ENCODE results near the gene EXOSC9.

The EXOSC9 gene

DNA sequence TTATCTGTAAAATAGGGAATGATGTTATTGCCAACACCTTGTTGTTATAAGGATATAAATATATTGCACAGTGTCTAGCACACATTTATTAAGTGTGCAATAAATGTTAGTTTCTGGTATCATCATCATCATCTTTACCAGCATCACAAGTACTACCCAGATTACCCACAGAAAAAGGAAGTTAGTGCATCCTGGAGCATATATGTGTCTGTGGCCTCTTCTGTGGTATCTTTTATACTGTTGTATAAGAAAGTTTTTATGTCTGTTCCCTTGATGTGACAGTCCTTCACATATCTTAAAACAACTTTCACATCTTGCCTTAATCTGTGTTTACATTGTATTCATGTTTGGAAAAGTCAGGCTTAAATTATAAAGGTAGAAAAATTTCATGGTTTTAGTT lies 10.0 kb downstream of the EXOSC9 start:
- Histone ChIP-seq H3K36me3 (ENCODE audit: insufficient read depth, low read depth, low read length) (peaks cover 99% of the 10 kb centered on the region), H3K4me1 (ENCODE audit: insufficient read depth, low read length) (no peaks in the 10 kb centered on the region), H3K9me3 (ENCODE audit: insufficient read depth, low read depth, low read length) (no peaks in the 10 kb centered on the region), H3K9ac (ENCODE audit: low read depth, low read length) (no peak overlapping the region), H3K4me3 (ENCODE audit: low read length) (no peak overlapping the region), H3K27ac (ENCODE audit: low read length) (no peak overlapping the region), H3K27me3 (ENCODE audit: insufficient read depth, low read length) (no peaks in the 10 kb centered on the region)

DNA sequence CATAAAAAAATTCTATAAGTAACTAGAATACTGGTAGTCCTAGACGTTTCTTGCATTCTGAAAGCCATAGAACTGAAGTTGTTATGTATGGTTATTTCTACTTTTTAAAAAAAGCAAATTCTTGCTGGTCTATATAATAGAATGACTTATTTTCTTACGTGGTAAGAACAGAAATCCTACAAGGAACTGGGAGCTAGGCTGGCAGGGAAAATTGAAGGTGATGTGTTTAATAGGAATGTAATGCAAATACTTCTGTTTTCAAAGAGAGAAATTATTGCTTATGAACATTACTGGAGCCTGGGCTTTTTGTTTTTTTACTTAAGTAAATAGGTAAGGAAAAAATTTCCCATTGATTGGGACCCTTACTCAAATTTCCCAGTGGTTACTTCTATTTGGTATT lies 13.6 kb downstream of the EXOSC9 start:
- Histone ChIP-seq H3K36me3 (ENCODE audit: insufficient read depth, low read depth, low read length) (peaks cover 99% of the 10 kb centered on the region), H3K4me3 (ENCODE audit: low read length) (no peak overlapping the region)

DNA sequence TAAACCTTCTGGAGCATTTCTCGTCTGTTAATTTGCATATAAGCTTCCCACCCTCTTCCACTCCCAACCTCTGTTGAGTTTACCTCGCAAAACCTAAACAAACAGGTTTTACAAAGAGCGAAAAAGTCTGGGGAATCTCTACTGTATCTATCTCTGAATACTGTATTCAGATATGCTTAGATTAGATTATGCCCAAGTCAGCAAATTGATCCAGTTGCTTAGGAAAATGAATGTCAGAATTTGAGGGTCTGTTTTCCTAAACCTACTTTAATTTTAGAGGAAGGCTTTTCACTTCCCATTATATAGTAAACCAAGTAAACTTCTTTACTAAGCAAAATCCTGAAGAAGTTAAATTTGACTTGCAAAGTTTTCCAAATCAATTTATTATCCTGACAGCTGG lies 15.9 kb downstream of the EXOSC9 start:
- H3K9me3 ChIP-seq (ENCODE audit: insufficient read depth, low read depth, low read length): no peaks in the 10 kb centered on the region
- H3K27ac ChIP-seq (ENCODE audit: low read length): no peak overlapping the region
- H3K27me3 ChIP-seq (ENCODE audit: insufficient read depth, low read length): no peaks in the 10 kb centered on the region
- no peak overlapping the region for H3K9ac ChIP-seq (ENCODE audit: low read depth, low read length)
- peaks cover 100% of the 10 kb centered on the region for H3K36me3 ChIP-seq (ENCODE audit: insufficient read depth, low read depth, low read length)
- peaks cover 2% of the 10 kb centered on the region; the same call in 1 of the 2 replicates for H3K4me1 ChIP-seq (ENCODE audit: insufficient read depth, low read length)
- H3K4me3 ChIP-seq (ENCODE audit: low read length): no peak overlapping the region

More for the DNA sequence above, 13.6 kb downstream of the EXOSC9 start:
- no peak overlapping the region for H3K9ac ChIP-seq (ENCODE audit: low read depth, low read length)
- H3K4me1 ChIP-seq (ENCODE audit: insufficient read depth, low read length): no peaks in the 10 kb centered on the region
- no peak overlapping the region for H3K27ac ChIP-seq (ENCODE audit: low read length)
- H3K9me3 ChIP-seq (ENCODE audit: insufficient read depth, low read depth, low read length): no peaks in the 10 kb centered on the region
- H3K27me3 ChIP-seq (ENCODE audit: insufficient read depth, low read length): no peaks in the 10 kb centered on the region

DNA sequence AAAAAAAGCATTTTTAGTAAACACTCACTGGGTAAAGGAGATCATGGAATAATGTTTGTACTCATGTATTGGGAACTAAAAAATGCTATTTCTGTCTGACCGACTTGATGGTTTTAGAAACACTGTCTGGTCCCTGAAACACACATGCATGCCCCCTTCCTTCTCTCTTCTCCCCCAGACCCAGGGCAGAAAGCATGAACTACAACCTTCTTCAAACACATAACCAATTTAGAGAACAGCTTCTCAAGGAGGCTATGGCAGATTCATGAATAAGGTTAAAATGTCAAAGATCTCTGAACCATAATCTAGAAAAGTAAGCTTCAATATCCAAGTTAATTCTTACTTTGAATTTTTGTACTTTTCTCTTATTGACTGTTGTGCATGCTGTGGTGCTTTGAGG lies 16.6 kb downstream of the EXOSC9 start:
- H3K27me3 ChIP-seq (ENCODE audit: insufficient read depth, low read length): no peaks in the 10 kb centered on the region
- no peak overlapping the region for H3K27ac ChIP-seq (ENCODE audit: low read length)
- H3K4me3 ChIP-seq (ENCODE audit: low read length): no peak overlapping the region
- no peak overlapping the region for H3K9ac ChIP-seq (ENCODE audit: low read depth, low read length)
- no peaks in the 10 kb centered on the region for H3K9me3 ChIP-seq (ENCODE audit: insufficient read depth, low read depth, low read length)
- peaks cover 98% of the 10 kb centered on the region for H3K36me3 ChIP-seq (ENCODE audit: insufficient read depth, low read depth, low read length)
- H3K4me1 ChIP-seq (ENCODE audit: insufficient read depth, low read length): peaks cover 7% of the 10 kb centered on the region; the same call in 1 of the 2 replicates

DNA sequence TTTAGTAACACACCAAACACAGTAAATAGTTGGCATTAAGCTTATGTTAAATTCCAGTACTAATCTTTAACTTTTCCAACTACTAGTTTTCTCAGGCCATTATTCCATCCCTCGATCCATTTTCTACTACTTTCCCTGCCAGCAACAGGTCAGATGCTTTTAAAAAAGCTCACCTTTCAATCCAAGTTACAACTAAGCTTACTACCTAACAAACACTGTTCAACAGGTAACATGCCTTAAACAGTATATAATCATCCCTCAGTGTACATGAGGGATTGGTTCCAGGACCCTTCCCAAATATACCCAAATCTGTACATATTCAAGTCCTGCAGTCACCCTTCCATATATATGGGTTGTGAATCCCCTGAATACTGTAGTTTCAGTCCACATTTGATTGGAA lies 17.1 kb downstream of the EXOSC9 start:
- Histone ChIP-seq H3K9ac (ENCODE audit: low read depth, low read length) (no peak overlapping the region), H3K27ac (ENCODE audit: low read length) (no peak overlapping the region), H3K27me3 (ENCODE audit: insufficient read depth, low read length) (no peaks in the 10 kb centered on the region), H3K9me3 (ENCODE audit: insufficient read depth, low read depth, low read length) (no peaks in the 10 kb centered on the region), H3K4me1 (ENCODE audit: insufficient read depth, low read length) (peaks cover 7% of the 10 kb centered on the region; the same call in 1 of the 2 replicates), H3K4me3 (ENCODE audit: low read length) (no peak overlapping the region), H3K36me3 (ENCODE audit: insufficient read depth, low read depth, low read length) (peaks cover 93% of the 10 kb centered on the region)

DNA sequence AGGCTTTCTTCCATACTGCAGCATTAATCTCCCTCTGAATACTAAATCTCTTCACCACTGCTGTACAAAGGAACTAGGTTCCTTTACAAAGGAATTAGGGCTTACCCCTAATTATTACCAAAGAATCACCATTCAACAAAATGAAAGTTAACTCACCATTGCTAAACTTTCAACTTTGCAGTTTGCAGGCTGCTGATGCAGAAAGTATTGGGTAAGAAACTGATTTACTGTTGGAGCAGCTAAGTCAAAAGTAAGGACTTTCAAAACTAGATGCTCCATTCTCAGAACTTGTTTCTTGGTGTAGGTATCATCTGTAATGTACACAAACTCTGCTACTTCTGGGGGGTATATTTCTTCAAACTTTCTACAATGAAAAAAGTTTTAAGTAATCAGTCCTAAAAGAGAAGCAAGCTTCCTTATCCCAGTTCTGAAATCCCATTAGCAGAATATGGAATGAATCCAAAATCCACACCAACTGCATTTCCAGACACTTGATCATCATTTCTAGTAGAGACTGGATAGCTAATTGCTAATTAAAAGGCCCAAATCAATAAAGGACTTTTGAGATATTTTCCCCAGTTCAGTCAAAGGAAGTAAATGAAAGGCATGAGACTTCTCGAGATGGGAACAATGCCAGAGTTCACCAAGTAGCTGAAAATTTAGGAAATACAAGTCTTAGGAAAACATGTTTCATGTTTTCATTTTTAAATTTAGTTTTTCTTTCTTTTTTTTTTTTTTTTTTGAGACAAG lies 18.3 kb downstream of the EXOSC9 start:
- no peak overlapping the region for H3K27ac ChIP-seq (ENCODE audit: low read length)
- no peaks in the 10 kb centered on the region for H3K27me3 ChIP-seq (ENCODE audit: insufficient read depth, low read length)
- no peak overlapping the region for H3K4me3 ChIP-seq (ENCODE audit: low read length)
- H3K9me3 ChIP-seq (ENCODE audit: insufficient read depth, low read depth, low read length): no peaks in the 10 kb centered on the region
- no peak overlapping the region for H3K9ac ChIP-seq (ENCODE audit: low read depth, low read length)
- peaks cover 81% of the 10 kb centered on the region for H3K36me3 ChIP-seq (ENCODE audit: insufficient read depth, low read depth, low read length)
- H3K4me1 ChIP-seq (ENCODE audit: insufficient read depth, low read length): peaks cover 7% of the 10 kb centered on the region; the same call in 1 of the 2 replicates

DNA sequence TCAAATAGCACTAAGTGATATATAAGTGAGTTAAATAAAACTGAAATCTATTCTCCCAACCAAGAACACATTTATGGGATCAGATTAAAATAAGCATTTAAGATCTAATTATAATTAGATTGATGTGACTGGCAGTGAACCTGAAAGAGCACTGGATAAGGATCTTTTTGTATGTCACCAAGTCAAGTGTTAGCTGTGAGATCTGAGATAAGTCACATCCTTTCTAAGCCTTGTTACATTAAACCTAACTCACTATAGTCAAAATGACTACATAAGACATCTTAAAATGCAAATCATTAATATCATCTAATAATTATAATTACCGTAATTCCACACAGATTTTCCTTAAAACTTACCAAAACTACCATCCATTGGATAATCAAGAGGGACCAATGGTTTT lies 20.9 kb downstream of the EXOSC9 start:
- H3K27me3 ChIP-seq (ENCODE audit: insufficient read depth, low read length): no peaks in the 10 kb centered on the region
- peak overlapping the region; percentile 94; the same call in 1 of the 2 replicates for H3K9ac ChIP-seq (ENCODE audit: low read depth, low read length)
- no peaks in the 10 kb centered on the region for H3K9me3 ChIP-seq (ENCODE audit: insufficient read depth, low read depth, low read length)
- peaks cover 7% of the 10 kb centered on the region; the same call in 1 of the 2 replicates for H3K4me1 ChIP-seq (ENCODE audit: insufficient read depth, low read length)
- H3K4me3 ChIP-seq (ENCODE audit: low read length): peak overlapping the region; percentile 98
- H3K27ac ChIP-seq (ENCODE audit: low read length): no peak overlapping the region
- H3K36me3 ChIP-seq (ENCODE audit: insufficient read depth, low read depth, low read length): peaks cover 57% of the 10 kb centered on the region

DNA sequence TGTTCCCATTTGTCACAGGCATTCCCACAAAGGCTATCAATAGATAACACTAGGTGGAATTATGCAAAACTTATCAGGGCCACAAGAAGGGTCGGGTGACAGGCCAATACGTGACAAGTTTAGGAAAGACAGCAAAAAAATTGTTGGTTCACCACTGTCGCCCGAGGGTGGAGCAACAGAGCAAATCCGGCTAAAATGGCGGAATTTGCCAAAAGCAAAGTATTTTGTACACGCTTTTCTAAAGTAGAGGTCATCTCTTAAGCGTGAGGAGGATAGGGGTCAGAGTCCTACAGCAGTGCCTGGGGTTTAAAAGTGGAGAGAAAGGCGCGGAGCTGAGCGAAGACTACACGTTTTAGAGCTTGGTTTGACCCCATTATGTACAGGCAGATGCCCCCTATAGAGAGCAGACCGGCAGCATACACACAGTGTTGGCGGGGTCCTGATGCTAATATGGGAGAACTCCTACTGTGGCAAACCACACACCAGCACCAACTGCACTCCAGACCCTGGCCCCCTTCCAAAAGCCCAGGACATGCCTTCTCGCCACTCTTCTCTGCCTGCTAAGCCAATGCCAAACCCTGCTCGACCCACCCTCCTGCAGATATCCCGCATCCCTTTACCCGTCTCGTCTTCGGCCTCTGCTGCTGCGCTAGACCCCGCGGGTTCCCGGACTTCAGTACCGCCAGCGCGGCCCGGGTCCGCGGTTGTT lies 21.8 kb downstream of the EXOSC9 start:
- Histone ChIP-seq H3K36me3 (ENCODE audit: insufficient read depth, low read depth, low read length) (peaks cover 48% of the 10 kb centered on the region), H3K27ac (ENCODE audit: low read length) (peak overlapping the region; percentile 62), H3K27me3 (ENCODE audit: insufficient read depth, low read length) (no peaks in the 10 kb centered on the region), H3K9ac (ENCODE audit: low read depth, low read length) (peak overlapping the region; percentile 94), H3K4me3 (ENCODE audit: low read length) (peak overlapping the region; percentile 98), H3K9me3 (ENCODE audit: insufficient read depth, low read depth, low read length) (no peaks in the 10 kb centered on the region), H3K4me1 (ENCODE audit: insufficient read depth, low read length) (peaks cover 7% of the 10 kb centered on the region; the same call in 1 of the 2 replicates)

DNA sequence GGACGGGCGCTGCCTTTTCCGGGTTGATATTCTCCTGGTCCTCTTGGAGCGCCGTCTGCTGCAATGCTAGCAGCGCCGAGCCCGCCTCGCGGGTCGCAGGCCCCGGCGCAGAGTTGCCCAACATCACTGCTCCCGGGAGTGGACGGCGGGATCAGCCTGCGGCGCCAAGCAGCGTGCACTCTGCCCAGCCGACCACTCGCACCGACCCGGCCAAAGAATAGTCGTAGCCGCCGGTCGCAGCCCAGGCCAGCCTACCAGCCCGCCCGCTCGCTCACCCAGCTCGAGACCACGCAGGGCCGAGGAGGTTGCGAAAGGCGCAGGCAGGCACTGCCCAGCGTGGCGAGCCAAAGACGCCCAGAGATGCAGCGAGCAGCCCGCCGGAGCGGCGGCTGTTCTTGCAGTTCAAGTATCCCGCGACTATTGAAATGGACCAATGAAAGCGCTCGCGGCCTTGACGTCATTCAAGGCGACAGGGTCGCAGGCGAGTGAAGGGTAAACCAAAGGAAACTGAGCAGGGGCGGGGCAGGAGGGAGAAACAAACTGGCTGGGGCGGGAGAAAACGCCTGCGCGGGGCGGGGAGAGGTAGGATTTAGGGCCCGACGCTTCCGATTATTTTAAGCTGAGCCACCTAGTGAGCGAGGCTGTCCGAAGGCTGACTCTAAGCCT lies 22.5 kb downstream of the EXOSC9 start, which contains the start of gene CCNA2:
Gene CCNA2, minus strand, starts transcription at position 379 of the 666 bp plus-strand sequence. Its CDS starts 255 bp downstream, at position 124.
- Histone ChIP-seq H3K27ac (ENCODE audit: low read length) (peak within 1 kb of the TSS; percentile 62), H3K9ac (ENCODE audit: low read depth, low read length) (peak within 1 kb of the TSS; percentile 94), H3K4me3 (ENCODE audit: low read length) (peak within 1 kb of the TSS; percentile 98), H3K9me3 (ENCODE audit: insufficient read depth, low read depth, low read length) (no peaks in the 10 kb centered on the region), H3K36me3 (ENCODE audit: insufficient read depth, low read depth, low read length) (peaks cover 42% of the 10 kb centered on the region), H3K27me3 (ENCODE audit: insufficient read depth, low read length) (no peaks in the 10 kb centered on the region), H3K4me1 (ENCODE audit: insufficient read depth, low read length) (peaks cover 7% of the 10 kb centered on the region; the same call in 1 of the 2 replicates)

DNA sequence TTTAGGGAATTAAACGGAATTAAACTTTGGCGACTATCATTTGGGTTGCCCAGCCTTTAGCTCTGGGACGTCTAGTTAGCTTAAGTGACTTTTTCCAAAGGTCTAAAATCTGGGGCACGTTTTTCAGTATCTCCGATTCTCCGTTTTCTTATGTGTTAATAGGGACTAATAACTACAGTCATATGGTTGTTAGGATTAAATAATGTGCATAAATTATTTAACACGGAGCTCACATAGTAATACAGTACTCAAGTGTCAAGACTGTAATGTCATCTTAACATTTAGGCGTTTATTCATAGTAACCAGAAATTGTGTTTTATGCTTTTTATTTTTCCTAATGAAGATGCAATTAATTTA lies 23.0 kb downstream of the EXOSC9 start:
- Histone ChIP-seq H3K27me3 (ENCODE audit: insufficient read depth, low read length) (no peaks in the 10 kb centered on the region), H3K36me3 (ENCODE audit: insufficient read depth, low read depth, low read length) (peaks cover 36% of the 10 kb centered on the region), H3K9me3 (ENCODE audit: insufficient read depth, low read depth, low read length) (no peaks in the 10 kb centered on the region), H3K4me1 (ENCODE audit: insufficient read depth, low read length) (peaks cover 7% of the 10 kb centered on the region; the same call in 1 of the 2 replicates), H3K4me3 (ENCODE audit: low read length) (peak overlapping the region; percentile 98), H3K27ac (ENCODE audit: low read length) (peak overlapping the region; percentile 23), H3K9ac (ENCODE audit: low read depth, low read length) (peak overlapping the region; percentile 82; the same call in 1 of the 2 replicates)

DNA sequence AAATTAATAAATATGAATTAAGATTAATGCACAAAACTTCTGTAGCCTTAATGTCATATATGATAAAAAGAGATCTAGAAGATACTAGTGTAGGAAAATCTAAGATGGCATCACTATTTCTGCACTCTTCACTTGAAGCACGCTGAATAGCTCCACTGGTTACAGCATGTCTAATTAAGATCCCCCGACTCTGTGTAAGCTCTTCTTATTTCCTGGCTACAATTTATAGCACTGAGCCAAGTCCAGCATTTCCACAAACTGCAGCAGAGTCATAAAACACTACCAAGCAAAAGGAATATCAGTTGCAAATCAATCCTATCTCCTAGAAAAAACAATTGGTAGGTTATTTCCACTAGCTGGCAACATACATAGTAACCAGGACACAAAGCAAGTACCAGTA lies 23.8 kb downstream of the EXOSC9 start:
- no peaks in the 10 kb centered on the region for H3K9me3 ChIP-seq (ENCODE audit: insufficient read depth, low read depth, low read length)
- H3K36me3 ChIP-seq (ENCODE audit: insufficient read depth, low read depth, low read length): peaks cover 28% of the 10 kb centered on the region
- H3K4me1 ChIP-seq (ENCODE audit: insufficient read depth, low read length): peaks cover 7% of the 10 kb centered on the region; the same call in 1 of the 2 replicates
- no peak overlapping the region for H3K27ac ChIP-seq (ENCODE audit: low read length)
- H3K9ac ChIP-seq (ENCODE audit: low read depth, low read length): no peak overlapping the region
- H3K27me3 ChIP-seq (ENCODE audit: insufficient read depth, low read length): no peaks in the 10 kb centered on the region
- H3K4me3 ChIP-seq (ENCODE audit: low read length): no peak overlapping the region
